GM23338 (cell line): Measurements from ENCODE around the gene BCAS3. TPM values are rescaled to one million over a fixed set of nuclear protein-coding genes. Genes with fewer than 3 reads are reported as not detected.

Experiments used
- ATAC-seq: fragments of 200-7000 bp; cut with Tn5 transposase; 3 replicates; pipeline ENCODE4 v1.9.1; 2020
- DNase-seq: peaks from one replicate; pipeline ENCODE4 v3.0.0-alpha.2; 2015; ENCODE audit warnings: low spot score
- H2AFZ ChIP-seq: fragments of 200-600 bp; sonication (generic); 2 replicates; pipeline ENCODE4 v1.8.0; 2016; ENCODE audit warnings: antibody characterized with exemption, mild to moderate bottlenecking, moderate library complexity
- H3F3A ChIP-seq: fragments of 200-600 bp; sonication (generic); replicated peaks from 2 replicates; pipeline ENCODE4 v1.8.0; 2017; ENCODE audit warnings: antibody characterized with exemption, mixed run types, low read depth
- H3K27ac ChIP-seq: fragments of 200-600 bp; sonication (generic); 2 replicates; pipeline ENCODE4 v1.6.1; 2016; ENCODE audit warnings: low read depth
- H3K27me3 ChIP-seq: fragments of 200-600 bp; sonication (generic); 2 replicates; pipeline ENCODE4 v1.8.0; 2016; ENCODE audit warnings: mild to moderate bottlenecking, mixed run types, moderate library complexity; ENCODE audit not compliant: insufficient read depth
- H3K36me3 ChIP-seq: fragments of 200-600 bp; sonication (generic); 2 replicates; pipeline ENCODE4 v1.8.0; 2016; ENCODE audit warnings: mild to moderate bottlenecking; ENCODE audit not compliant: insufficient read depth
- H3K4me1 ChIP-seq: fragments of 200-600 bp; sonication (generic); 2 replicates; pipeline ENCODE4 v1.8.0; 2016; ENCODE audit warnings: mild to moderate bottlenecking, moderate library complexity; ENCODE audit not compliant: insufficient read depth
- H3K4me2 ChIP-seq: fragments of 200-600 bp; sonication (generic); 2 replicates; pipeline ENCODE4 v1.7.1; 2017; ENCODE audit warnings: mixed run types
- H3K4me3 ChIP-seq: fragments of 200-600 bp; sonication (generic); 2 replicates; pipeline ENCODE4 v1.6.1; 2016; ENCODE audit warnings: mixed run types
- H3K79me2 ChIP-seq: fragments of 200-600 bp; sonication (generic); replicated peaks from 2 replicates; pipeline ENCODE4 v1.8.0; 2017; ENCODE audit warnings: mild to moderate bottlenecking; ENCODE audit not compliant: insufficient read depth
- H3K9me2 ChIP-seq: fragments of 200-600 bp; sonication (generic); 2 replicates; pipeline ENCODE4 v1.8.0; 2017; ENCODE audit not compliant: insufficient read depth
- H4K20me1 ChIP-seq: fragments of 200-600 bp; sonication (generic); replicated peaks from 2 replicates; pipeline ENCODE4 v1.8.0; 2017; ENCODE audit warnings: mild to moderate bottlenecking; ENCODE audit not compliant: insufficient read depth
- H3K27ac Mint-ChIP-seq: 2 replicates; pipeline ENCODE4 v1.8.0; 2020; ENCODE audit warnings: inconsistent platforms, mild to moderate bottlenecking, moderate library complexity, mixed read lengths
- H3K27me3 Mint-ChIP-seq: 3 replicates; pipeline ENCODE4 v1.8.0; 2022; ENCODE audit warnings: low read depth, mild to moderate bottlenecking, moderate library complexity, mixed read lengths, inconsistent platforms; ENCODE audit not compliant: insufficient read depth, poor library complexity
- H3K36me3 Mint-ChIP-seq: 3 replicates; pipeline ENCODE4 v1.8.0; 2021; ENCODE audit warnings: low read depth, mild to moderate bottlenecking, inconsistent platforms, moderate library complexity, mixed read lengths
- H3K4me1 Mint-ChIP-seq: 3 replicates; pipeline ENCODE4 v1.8.0; 2020; ENCODE audit warnings: mild to moderate bottlenecking, inconsistent platforms, mixed read lengths
- H3K4me3 Mint-ChIP-seq: 3 replicates; pipeline ENCODE4 v1.8.0; 2021; ENCODE audit warnings: moderate library complexity, mild to moderate bottlenecking, inconsistent platforms, mixed read lengths
- H3K9me3 Mint-ChIP-seq: 3 replicates; pipeline ENCODE4 v1.8.0; 2020; ENCODE audit warnings: moderate library complexity, mild to moderate bottlenecking, inconsistent platforms, mixed read lengths
- CREB1 ChIP-seq: fragments of 250-450 bp; sonication (Bioruptor Pico); IDR thresholded peaks from 2 replicates; pipeline ENCODE4 v1.5.0; 2020; ENCODE audit warnings: low read depth, mild to moderate bottlenecking, moderate library complexity
- EZH2 ChIP-seq: fragments of 200-600 bp; sonication (generic); IDR thresholded peaks from one replicate; pipeline ENCODE4 v1.8.0; 2017; ENCODE audit warnings: antibody characterized with exemption, mild to moderate bottlenecking, low read depth; ENCODE audit not compliant: unreplicated experiment
- EZH2phosphoT487 ChIP-seq: fragments of 200-600 bp; sonication (generic); IDR thresholded peaks from one replicate; pipeline ENCODE4 v1.8.1; 2018; ENCODE audit warnings: antibody characterized with exemption; ENCODE audit not compliant: unreplicated experiment
- ZNF114 ChIP-seq: fragments of 250-450 bp; sonication (Bioruptor Pico); IDR thresholded peaks from 2 replicates; pipeline ENCODE4 v1.5.0; 2020; ENCODE audit warnings: mild to moderate bottlenecking, moderate library complexity
- ZNF331 ChIP-seq: fragments of 250-450 bp; sonication (Bioruptor Pico); IDR thresholded peaks from 2 replicates; pipeline ENCODE4 v1.5.0; 2020; ENCODE audit warnings: low read depth, mild to moderate bottlenecking, moderate library complexity
- polyA plus RNA-seq: library from polyadenylated mRNA; unstranded; fragments of >200 nt; fragmentation: Nextera tagmentation; extraction: Ambion mirVana; gene quantifications from 2 replicates; pipeline ENCODE4 v1.2.1, GENCODE V29; 2016
- total RNA-seq: library from RNA; depleted of rRNA; stranded (reverse); fragments of >200 nt; shearing (Covaris generic); gene quantifications from 2 replicates; pipeline ENCODE4 v1.2.3, GENCODE V29; 2014
- TF ChIP-seq, protein P1 (sequence below): fragments of 250-450 bp; sonication (Bioruptor Pico); IDR thresholded peaks from 2 replicates; pipeline ENCODE4 v1.5.0; 2020; ENCODE audit warnings: mild to moderate bottlenecking, moderate library complexity
- TF ChIP-seq, protein P2 (sequence below): IDR thresholded peaks from 2 replicates; pipeline ENCODE4 v1.6.1; 2016; ENCODE audit warnings: antibody characterized with exemption

The BCAS3 gene
- total and polyA plus RNA-seq, 2 experiments from 2014 or later, result 8.2 to 28.0 TPM

DNA sequence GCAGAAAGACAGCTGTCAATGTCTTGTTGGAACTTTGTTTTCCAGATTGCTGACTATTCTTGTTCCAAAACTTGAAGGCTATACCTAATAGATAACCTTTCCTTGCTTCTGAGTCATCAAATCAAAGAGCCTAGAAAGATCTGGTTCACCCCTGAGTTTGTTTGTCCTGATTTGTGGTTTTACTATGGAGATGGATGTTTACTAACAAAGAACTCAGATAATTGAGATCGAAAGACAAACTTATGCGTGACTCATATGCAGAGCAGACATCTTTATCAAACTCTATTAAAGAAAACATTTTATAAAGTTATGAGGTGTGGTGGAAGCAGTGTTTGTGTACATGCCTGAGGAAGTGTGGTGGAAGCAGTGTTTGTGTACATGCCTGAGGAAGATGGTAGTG lies 410.9 kb downstream of the BCAS3 start (continued):
- TF ChIP-seq, protein P1, sequence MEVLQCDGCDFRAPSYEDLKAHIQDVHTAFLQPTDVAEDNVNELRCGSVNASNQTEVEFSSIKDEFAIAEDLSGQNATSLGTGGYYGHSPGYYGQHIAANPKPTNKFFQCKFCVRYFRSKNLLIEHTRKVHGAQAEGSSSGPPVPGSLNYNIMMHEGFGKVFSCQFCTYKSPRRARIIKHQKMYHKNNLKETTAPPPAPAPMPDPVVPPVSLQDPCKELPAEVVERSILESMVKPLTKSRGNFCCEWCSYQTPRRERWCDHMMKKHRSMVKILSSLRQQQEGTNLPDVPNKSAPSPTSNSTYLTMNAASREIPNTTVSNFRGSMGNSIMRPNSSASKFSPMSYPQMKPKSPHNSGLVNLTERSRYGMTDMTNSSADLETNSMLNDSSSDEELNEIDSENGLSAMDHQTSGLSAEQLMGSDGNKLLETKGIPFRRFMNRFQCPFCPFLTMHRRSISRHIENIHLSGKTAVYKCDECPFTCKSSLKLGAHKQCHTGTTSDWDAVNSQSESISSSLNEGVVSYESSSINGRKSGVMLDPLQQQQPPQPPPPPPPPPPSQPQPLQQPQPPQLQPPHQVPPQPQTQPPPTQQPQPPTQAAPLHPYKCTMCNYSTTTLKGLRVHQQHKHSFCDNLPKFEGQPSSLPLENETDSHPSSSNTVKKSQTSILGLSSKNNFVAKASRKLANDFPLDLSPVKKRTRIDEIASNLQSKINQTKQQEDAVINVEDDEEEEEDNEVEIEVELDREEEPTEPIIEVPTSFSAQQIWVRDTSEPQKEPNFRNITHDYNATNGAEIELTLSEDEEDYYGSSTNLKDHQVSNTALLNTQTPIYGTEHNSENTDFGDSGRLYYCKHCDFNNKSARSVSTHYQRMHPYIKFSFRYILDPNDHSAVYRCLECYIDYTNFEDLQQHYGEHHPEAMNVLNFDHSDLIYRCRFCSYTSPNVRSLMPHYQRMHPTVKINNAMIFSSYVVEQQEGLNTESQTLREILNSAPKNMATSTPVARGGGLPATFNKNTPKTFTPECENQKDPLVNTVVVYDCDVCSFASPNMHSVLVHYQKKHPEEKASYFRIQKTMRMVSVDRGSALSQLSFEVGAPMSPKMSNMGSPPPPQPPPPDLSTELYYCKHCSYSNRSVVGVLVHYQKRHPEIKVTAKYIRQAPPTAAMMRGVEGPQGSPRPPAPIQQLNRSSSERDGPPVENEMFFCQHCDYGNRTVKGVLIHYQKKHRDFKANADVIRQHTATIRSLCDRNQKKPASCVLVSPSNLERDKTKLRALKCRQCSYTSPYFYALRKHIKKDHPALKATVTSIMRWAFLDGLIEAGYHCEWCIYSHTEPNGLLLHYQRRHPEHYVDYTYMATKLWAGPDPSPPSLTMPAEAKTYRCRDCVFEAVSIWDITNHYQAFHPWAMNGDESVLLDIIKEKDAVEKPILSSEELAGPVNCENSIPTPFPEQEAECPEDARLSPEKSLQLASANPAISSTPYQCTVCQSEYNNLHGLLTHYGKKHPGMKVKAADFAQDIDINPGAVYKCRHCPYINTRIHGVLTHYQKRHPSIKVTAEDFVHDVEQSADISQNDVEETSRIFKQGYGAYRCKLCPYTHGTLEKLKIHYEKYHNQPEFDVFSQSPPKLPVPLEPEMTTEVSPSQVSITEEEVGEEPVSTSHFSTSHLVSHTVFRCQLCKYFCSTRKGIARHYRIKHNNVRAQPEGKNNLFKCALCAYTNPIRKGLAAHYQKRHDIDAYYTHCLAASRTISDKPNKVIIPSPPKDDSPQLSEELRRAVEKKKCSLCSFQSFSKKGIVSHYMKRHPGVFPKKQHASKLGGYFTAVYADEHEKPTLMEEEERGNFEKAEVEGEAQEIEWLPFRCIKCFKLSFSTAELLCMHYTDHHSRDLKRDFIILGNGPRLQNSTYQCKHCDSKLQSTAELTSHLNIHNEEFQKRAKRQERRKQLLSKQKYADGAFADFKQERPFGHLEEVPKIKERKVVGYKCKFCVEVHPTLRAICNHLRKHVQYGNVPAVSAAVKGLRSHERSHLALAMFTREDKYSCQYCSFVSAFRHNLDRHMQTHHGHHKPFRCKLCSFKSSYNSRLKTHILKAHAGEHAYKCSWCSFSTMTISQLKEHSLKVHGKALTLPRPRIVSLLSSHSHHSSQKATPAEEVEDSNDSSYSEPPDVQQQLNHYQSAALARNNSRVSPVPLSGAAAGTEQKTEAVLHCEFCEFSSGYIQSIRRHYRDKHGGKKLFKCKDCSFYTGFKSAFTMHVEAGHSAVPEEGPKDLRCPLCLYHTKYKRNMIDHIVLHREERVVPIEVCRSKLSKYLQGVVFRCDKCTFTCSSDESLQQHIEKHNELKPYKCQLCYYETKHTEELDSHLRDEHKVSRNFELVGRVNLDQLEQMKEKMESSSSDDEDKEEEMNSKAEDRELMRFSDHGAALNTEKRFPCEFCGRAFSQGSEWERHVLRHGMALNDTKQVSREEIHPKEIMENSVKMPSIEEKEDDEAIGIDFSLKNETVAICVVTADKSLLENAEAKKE (CRISPR knock-in tag), result no peak
- TF ChIP-seq, protein P2, sequence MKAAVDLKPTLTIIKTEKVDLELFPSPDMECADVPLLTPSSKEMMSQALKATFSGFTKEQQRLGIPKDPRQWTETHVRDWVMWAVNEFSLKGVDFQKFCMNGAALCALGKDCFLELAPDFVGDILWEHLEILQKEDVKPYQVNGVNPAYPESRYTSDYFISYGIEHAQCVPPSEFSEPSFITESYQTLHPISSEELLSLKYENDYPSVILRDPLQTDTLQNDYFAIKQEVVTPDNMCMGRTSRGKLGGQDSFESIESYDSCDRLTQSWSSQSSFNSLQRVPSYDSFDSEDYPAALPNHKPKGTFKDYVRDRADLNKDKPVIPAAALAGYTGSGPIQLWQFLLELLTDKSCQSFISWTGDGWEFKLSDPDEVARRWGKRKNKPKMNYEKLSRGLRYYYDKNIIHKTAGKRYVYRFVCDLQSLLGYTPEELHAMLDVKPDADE, result no peak

DNA sequence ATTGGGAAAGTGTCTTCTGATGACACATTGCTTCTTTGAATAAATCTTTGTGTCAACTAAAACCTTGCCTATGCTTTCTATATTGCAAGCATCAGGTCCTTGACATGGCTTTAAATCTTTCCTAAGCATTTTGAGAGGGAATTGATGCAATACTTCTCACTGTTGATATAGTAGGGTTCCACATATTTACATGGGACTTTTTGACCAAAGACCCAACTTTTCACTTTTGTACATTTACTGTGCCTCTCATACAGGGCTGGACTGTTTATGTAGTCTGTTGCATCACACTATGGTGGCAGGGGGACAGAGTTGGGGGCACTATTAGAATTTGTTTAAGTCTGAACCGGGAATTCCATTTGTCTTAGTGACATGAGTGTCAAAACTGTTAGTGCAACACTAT lies 413.4 kb downstream of the BCAS3 start:
- no peak overlapping the region for H2AFZ ChIP-seq
- H3K79me2 ChIP-seq, result no peaks in the 10 kb centered on the region
- no peak for DNase-seq
- no peaks in the 10 kb centered on the region for H3K27me3 ChIP-seq
- H3K4me1 ChIP-seq, result no peaks in the 10 kb centered on the region
- H3K4me3 ChIP-seq, result no peak overlapping the region
- H3K36me3 Mint-ChIP-seq, result peaks cover 16% of the 10 kb centered on the region; the same call in 1 of the 3 replicates
- H3K9me3 Mint-ChIP-seq, result peaks cover 12% of the 10 kb centered on the region; the same call in 2 of the 3 replicates
- no peaks in the 10 kb centered on the region for H3F3A ChIP-seq
- H3K9me2 ChIP-seq, result no peaks in the 10 kb centered on the region
- H3K27ac Mint-ChIP-seq, result no peak overlapping the region
- no peaks in the 10 kb centered on the region for H3K4me1 Mint-ChIP-seq
- H3K27ac ChIP-seq, result no peak overlapping the region
- H3K4me2 ChIP-seq, result no peak overlapping the region
- no peaks in the 10 kb centered on the region for H4K20me1 ChIP-seq
- no peaks in the 10 kb centered on the region for H3K36me3 ChIP-seq
- no peak for ATAC-seq
- peaks cover 2% of the 10 kb centered on the region for H3K27me3 Mint-ChIP-seq
- H3K4me3 Mint-ChIP-seq, result no peak overlapping the region
- TF ChIP-seq EZH2phosphoT487 (no peak), ZNF114 (CRISPR knock-in tag) (no peak), CREB1 (CRISPR knock-in tag) (no peak), EZH2 (no peak), ZNF331 (no peak)
- TF ChIP-seq, protein P2, result no peak
- TF ChIP-seq, protein P1 (CRISPR knock-in tag), result no peak
